Ovary (tissue), 3 donors: ENCODE results near the gene NCBP2.

Experiments
- EP300 ChIP-seq: sonication (generic); formaldehyde crosslinking; IDR thresholded peaks from one replicate; pipeline ENCODE4 v1.6.1; 2017; ENCODE audit warnings: antibody characterized with exemption
- POLR2A ChIP-seq: fragments of 450-650 bp; IDR thresholded peaks from one replicate; pipeline ENCODE4 v1.6.1; 2017; ENCODE audit warnings: antibody characterized with exemption, mild to moderate bottlenecking, moderate library complexity
- TF ChIP-seq, protein P1 (sequence below), 3 donors: fragments of 450-650 bp in 2 of 3; fragments of 200-600 bp in 1 of 3; IDR thresholded peaks; one replicate each; pipeline versions ENCODE4 v1.5.1 to v1.8.0; 2016 to 2022; ENCODE audit warnings: antibody characterized with exemption in 3 of 3, mild to moderate bottlenecking in 1 of 3
- donor health status: DM: no; HTN: no; CAD: no.

DNA sequence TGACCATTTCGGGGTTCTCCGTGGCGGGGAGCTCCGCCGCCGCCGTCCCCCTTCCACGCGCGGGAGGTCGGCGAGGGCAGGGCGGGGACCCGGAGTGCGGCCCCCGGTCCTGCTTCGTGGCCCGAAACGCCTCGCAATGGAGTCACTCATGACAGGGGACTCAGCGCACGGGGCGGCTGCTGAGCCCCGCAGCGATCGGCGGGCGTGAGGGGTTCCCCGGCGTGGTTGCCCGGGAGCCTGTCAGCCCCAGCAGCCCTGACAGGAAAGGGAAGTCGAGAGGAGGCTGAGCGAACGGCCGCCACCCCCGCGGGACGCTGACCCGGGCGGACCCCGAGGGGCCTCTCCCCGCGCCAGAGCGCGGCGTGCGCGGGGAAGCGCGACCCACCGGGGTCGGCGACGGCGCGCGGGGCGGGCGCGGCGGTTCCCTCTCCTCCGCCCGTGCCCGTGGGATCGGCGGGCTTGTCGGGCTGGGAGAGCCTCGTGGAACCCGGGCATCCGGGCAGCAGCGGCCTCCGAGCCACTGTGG, 26.9 kb upstream of the NCBP2 start:
- TF ChIP-seq, protein P1, sequence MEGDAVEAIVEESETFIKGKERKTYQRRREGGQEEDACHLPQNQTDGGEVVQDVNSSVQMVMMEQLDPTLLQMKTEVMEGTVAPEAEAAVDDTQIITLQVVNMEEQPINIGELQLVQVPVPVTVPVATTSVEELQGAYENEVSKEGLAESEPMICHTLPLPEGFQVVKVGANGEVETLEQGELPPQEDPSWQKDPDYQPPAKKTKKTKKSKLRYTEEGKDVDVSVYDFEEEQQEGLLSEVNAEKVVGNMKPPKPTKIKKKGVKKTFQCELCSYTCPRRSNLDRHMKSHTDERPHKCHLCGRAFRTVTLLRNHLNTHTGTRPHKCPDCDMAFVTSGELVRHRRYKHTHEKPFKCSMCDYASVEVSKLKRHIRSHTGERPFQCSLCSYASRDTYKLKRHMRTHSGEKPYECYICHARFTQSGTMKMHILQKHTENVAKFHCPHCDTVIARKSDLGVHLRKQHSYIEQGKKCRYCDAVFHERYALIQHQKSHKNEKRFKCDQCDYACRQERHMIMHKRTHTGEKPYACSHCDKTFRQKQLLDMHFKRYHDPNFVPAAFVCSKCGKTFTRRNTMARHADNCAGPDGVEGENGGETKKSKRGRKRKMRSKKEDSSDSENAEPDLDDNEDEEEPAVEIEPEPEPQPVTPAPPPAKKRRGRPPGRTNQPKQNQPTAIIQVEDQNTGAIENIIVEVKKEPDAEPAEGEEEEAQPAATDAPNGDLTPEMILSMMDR (IDR thresholded peaks at IDR 0.05) = no peak
- TF ChIP-seq POLR2A (no peak), EP300 (no peak)
